ENCODE measurements around the gene CPEB3. TPM values are rescaled to one million over a fixed set of nuclear protein-coding genes. Genes with fewer than 3 reads are reported as not detected.
A peak's percentile ranks its signal among the peaks of the same experiment; 100 is the strongest.

CPEB3 gene
- total RNA-seq, 1 experiment from 2014 or later, result 2.8 TPM

- ChIA-PET POLR2A (interaction anchor here (0.5 kb wide), 1 partner anchor 302 kb away, joined by 4 read pairs; no protein-coding TSS in a partner anchor), CTCF (interaction anchor here (0.6 kb wide), 2 partner anchors 159 to 1228 kb away, joined by 3 read pairs; no protein-coding TSS in a partner anchor)
- no peak for DNase-seq (ENCODE audit: unreplicated experiment)
- no peaks in the 10 kb centered on the region for H3K9me3 Mint-ChIP-seq (ENCODE audit: unreplicated experiment)
- H3K4me3 Mint-ChIP-seq (ENCODE audit: unreplicated experiment), result no peak overlapping the region
- H3K36me3 Mint-ChIP-seq (ENCODE audit: insufficient read depth, unreplicated experiment), result peaks cover 8% of the 10 kb centered on the region
- H3K4me1 Mint-ChIP-seq (ENCODE audit: insufficient read depth, unreplicated experiment), result peaks cover under 1% of the 10 kb centered on the region
- intact Hi-C loops (cut with micrococcal nuclease), result no loop called here
- H3K27me3 Mint-ChIP-seq (ENCODE audit: insufficient read depth, unreplicated experiment), result no peaks in the 10 kb centered on the region
- H3K27ac Mint-ChIP-seq (ENCODE audit: low read depth, unreplicated experiment), result no peak overlapping the region
- no peak for TF ChIP-seq CTCF (IDR thresholded peaks at IDR 0.05; ENCODE audit: unreplicated experiment)
- BruUV-seq (replicated peaks), result no TSS peak
These were observed 159.5 kb downstream of the CPEB3 start for GRCh38 chr10:92131275-92131820.

- H3K4me3 Mint-ChIP-seq (ENCODE audit: unreplicated experiment), result no peak overlapping the region
- POLR2A ChIA-PET, result interaction anchor here (0.5 kb wide), 1 partner anchor 303 kb away, joined by 4 read pairs; no protein-coding TSS in a partner anchor
- intact Hi-C loops (cut with micrococcal nuclease), result no loop called here
These were observed 160.1 kb downstream of the CPEB3 start for GRCh38 chr10:92130622-92131274.

GRCh38 chr10:92126100-92126650 lies 164.7 kb downstream of the CPEB3 start:
- no TSS peak for BruUV-seq (replicated peaks)
- intact Hi-C loops (cut with micrococcal nuclease), result no loop called here
- H3K4me1 Mint-ChIP-seq (ENCODE audit: insufficient read depth, unreplicated experiment), result peaks cover 26% of the 10 kb centered on the region
- no peak overlapping the region for H3K27ac Mint-ChIP-seq (ENCODE audit: low read depth, unreplicated experiment)
- peak; percentile 56 for DNase-seq (ENCODE audit: unreplicated experiment)
- no peak overlapping the region for H3K4me3 Mint-ChIP-seq (ENCODE audit: unreplicated experiment)
- H3K9me3 Mint-ChIP-seq (ENCODE audit: unreplicated experiment), result no peaks in the 10 kb centered on the region
- ChIA-PET CTCF (interaction anchor here (0.6 to 1.3 kb wide), 3 partner anchors 22 to 308 kb away, joined by 3 to 5 read pairs (median 3); no protein-coding TSS in a partner anchor), POLR2A (interaction anchor here (0.7 to 4.5 kb wide), 8 partner anchors 31 to 203 kb away, joined by 3 to 20 read pairs (median 4); partner anchors contain the start of genes BTAF1, CPEB3 and MARCHF5)
- no peak for TF ChIP-seq CTCF (IDR thresholded peaks at IDR 0.05; ENCODE audit: unreplicated experiment)
- H3K27me3 Mint-ChIP-seq (ENCODE audit: insufficient read depth, unreplicated experiment), result no peaks in the 10 kb centered on the region
- peaks cover 8% of the 10 kb centered on the region for H3K36me3 Mint-ChIP-seq (ENCODE audit: insufficient read depth, unreplicated experiment)

More at GRCh38 chr10:92130622-92131274, 160.1 kb downstream of the CPEB3 start:
- peaks cover 8% of the 10 kb centered on the region for H3K36me3 Mint-ChIP-seq (ENCODE audit: insufficient read depth, unreplicated experiment)
- H3K27me3 Mint-ChIP-seq (ENCODE audit: insufficient read depth, unreplicated experiment), result no peaks in the 10 kb centered on the region
- no peak overlapping the region for H3K27ac Mint-ChIP-seq (ENCODE audit: low read depth, unreplicated experiment)
- H3K9me3 Mint-ChIP-seq (ENCODE audit: unreplicated experiment), result no peaks in the 10 kb centered on the region
- no peak for TF ChIP-seq CTCF (IDR thresholded peaks at IDR 0.05; ENCODE audit: unreplicated experiment)
- no TSS peak for BruUV-seq (replicated peaks)
- H3K4me1 Mint-ChIP-seq (ENCODE audit: insufficient read depth, unreplicated experiment), result peaks cover 6% of the 10 kb centered on the region
- DNase-seq (ENCODE audit: unreplicated experiment), result no peak
- CTCF ChIA-PET, result interaction anchor here (0.7 to 0.8 kb wide), 2 partner anchors 9 to 30 kb away, joined by 3 to 4 read pairs; no protein-coding TSS in a partner anchor

GRCh38 chr10:92125144-92125543 lies 165.7 kb downstream of the CPEB3 start:
- CTCF ChIA-PET, result interaction anchor here (0.6 to 1.3 kb wide), 4 partner anchors 110 to 1309 kb away, joined by 4 to 6 read pairs (median 4); no protein-coding TSS in a partner anchor
- H3K27ac Mint-ChIP-seq (ENCODE audit: low read depth, unreplicated experiment), result no peak overlapping the region
- POLR2A ChIA-PET, result interaction anchor here (0.6 to 4.5 kb wide), 16 partner anchors 9 to 723 kb away, joined by 3 to 20 read pairs (median 4); partner anchors contain the start of genes BTAF1, CPEB3, EXOC6 and MARCHF5

More at GRCh38 chr10:92125144-92125543, 165.7 kb downstream of the CPEB3 start:
- Mint-ChIP-seq H3K36me3 (ENCODE audit: insufficient read depth, unreplicated experiment) (peaks cover 8% of the 10 kb centered on the region), H3K4me1 (ENCODE audit: insufficient read depth, unreplicated experiment) (peaks cover 26% of the 10 kb centered on the region), H3K27me3 (ENCODE audit: insufficient read depth, unreplicated experiment) (no peaks in the 10 kb centered on the region), H3K4me3 (ENCODE audit: unreplicated experiment) (no peak overlapping the region), H3K9me3 (ENCODE audit: unreplicated experiment) (no peaks in the 10 kb centered on the region)
- BruUV-seq (replicated peaks), result no TSS peak
- TF ChIP-seq CTCF (IDR thresholded peaks at IDR 0.05; ENCODE audit: unreplicated experiment), result no peak
- intact Hi-C loops (cut with micrococcal nuclease), result no loop called here
- no peak for DNase-seq (ENCODE audit: unreplicated experiment)
